HUES64 (cell line): Measurements from ENCODE around the gene ATG101.

Experiments
- H3K27ac ChIP-seq: 2 replicates; pipeline ENCODE4 v1.7.0; 2013; ENCODE audit warnings: low read depth, low read length, inconsistent platforms
- H3K27me3 ChIP-seq: 2 replicates; pipeline ENCODE4 v1.6.1; 2013; ENCODE audit warnings: mild to moderate bottlenecking, low read length; ENCODE audit not compliant: insufficient read depth
- H3K36me3 ChIP-seq: 2 replicates; pipeline ENCODE4 v1.6.1; 2013; ENCODE audit warnings: mild to moderate bottlenecking, low read length; ENCODE audit not compliant: insufficient read depth
- H3K4me1 ChIP-seq: 2 replicates; pipeline ENCODE4 v1.6.1; 2013; ENCODE audit warnings: mild to moderate bottlenecking, low read length, moderate library complexity; ENCODE audit not compliant: insufficient read depth
- H3K4me3 ChIP-seq: 2 replicates; pipeline ENCODE4 v1.5.1; 2013; ENCODE audit warnings: mild to moderate bottlenecking, low read length, moderate library complexity
- H3K9ac ChIP-seq: 2 replicates; pipeline ENCODE4 v1.6.1; 2013; ENCODE audit warnings: mild to moderate bottlenecking, low read depth, low read length
- H3K9me3 ChIP-seq: 2 replicates; pipeline ENCODE4 v1.6.1; 2013; ENCODE audit warnings: low read depth, low read length; ENCODE audit not compliant: insufficient read depth
- WGBS: fragments of 150-250, 120-280 bp; methylation state at CpG from one replicate; pipeline ENCODE4 v1.1.7; 2013; ENCODE audit warnings: missing lambda C conversion rate; 5-methylcytosine and 5-hydroxymethylcytosine counted together

ATG101 gene

DNA sequence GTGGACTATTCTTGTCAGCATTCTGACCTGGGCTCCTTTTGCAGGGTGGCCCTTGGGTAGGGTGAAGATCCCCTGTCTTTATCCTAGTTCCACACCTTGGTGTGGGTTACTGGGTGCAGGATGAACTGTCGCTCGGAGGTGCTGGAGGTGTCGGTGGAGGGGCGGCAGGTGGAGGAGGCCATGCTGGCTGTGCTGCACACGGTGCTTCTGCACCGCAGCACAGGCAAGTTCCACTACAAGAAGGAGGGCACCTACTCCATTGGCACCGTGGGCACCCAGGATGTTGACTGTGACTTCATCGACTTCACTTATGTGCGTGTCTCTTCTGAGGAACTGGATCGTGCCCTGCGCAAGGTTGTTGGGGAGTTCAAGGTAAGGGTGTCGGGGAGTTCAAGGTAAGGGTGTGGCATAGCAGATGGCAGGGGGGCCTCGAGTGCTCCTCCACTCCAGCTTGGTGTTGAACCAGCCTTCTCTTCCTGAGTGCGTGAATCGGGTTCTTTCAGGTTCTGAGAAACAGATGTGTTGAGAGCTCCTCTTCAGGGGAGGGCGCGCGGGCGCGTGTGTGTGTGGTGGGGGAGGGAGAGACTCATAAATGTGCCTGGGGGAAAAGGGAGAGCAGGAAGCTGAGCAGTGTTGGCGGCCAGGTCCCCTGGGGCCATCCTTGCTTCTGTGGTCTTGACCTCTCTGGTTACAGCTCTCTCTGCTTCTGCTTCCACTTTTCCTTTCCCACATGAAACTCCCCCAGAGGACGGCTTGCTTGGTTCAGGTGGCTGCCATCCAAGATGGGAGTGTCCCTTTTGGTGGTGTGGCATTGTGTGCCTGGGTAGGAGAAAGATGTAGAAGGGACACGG, 4.0 kb downstream of the ATG101 start:
- Histone ChIP-seq H3K4me3 (no peak overlapping the region), H3K36me3 (peaks cover 69% of the 10 kb centered on the region), H3K27me3 (no peaks in the 10 kb centered on the region), H3K9ac (no peak overlapping the region), H3K9me3 (no peaks in the 10 kb centered on the region), H3K4me1 (no peaks in the 10 kb centered on the region), H3K27ac (no peak overlapping the region)
- 95% methylated on average over 23 of the region's 23 CpGs for WGBS

DNA sequence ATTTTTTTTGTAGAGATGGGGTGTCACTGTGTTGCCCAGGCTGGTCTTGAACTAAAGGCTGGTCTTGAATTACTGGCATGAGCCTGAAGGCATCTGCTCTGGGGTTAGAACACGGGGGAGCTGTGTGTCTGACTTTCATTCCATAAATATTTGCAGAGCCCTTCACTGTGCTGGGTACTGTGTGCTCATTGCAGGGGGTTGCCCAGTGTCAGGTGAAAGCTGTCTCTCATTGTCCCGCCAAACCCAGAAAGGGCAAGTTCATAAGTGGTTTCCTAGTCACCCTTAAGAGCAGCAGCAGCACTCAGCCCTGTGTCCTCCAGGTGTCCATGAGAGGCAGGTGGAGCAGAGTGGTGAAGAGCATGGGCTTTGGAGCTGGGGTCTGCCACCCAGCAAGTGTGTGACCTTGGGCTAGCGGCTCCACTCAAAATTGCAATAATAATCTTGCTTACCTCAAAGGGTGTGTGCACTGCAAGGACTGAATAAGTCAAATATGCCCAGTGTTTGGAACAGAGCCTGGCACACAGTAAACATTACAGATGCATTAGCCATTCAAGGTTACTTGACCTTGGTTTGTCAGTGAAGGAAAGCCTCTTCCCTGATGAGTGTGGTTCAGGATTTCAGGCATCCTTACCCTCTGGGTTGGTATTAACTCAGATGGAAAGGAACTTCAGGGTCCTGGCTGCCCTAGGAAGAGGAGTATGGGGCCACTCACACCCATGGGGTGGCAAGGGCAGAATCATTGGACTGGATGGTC, 5.4 kb downstream of the ATG101 start:
- Histone ChIP-seq H3K4me3 (no peak overlapping the region), H3K9ac (no peak overlapping the region), H3K27me3 (no peaks in the 10 kb centered on the region), H3K4me1 (no peaks in the 10 kb centered on the region), H3K27ac (no peak overlapping the region), H3K9me3 (no peaks in the 10 kb centered on the region), H3K36me3 (peaks cover 74% of the 10 kb centered on the region)
- 95% methylated on average over 3 of the region's 3 CpGs for WGBS

DNA sequence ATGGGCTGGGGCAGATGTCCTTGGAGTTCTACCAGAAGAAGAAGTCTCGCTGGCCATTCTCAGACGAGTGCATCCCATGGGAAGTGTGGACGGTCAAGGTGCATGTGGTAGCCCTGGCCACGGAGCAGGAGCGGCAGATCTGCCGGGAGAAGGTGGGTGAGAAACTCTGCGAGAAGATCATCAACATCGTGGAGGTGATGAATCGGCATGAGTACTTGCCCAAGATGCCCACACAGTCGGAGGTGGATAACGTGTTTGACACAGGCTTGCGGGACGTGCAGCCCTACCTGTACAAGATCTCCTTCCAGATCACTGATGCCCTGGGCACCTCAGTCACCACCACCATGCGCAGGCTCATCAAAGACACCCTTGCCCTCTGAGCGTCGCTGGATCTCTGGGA, 7.0 kb downstream of the ATG101 start:
- peaks cover 4% of the 10 kb centered on the region; the same call in 1 of the 2 replicates for H3K4me1 ChIP-seq
- 96% methylated on average over 16 of the region's 16 CpGs for WGBS
- no peak overlapping the region for H3K9ac ChIP-seq
- H3K27me3 ChIP-seq, result no peaks in the 10 kb centered on the region
- H3K4me3 ChIP-seq, result no peak overlapping the region
- peaks cover 70% of the 10 kb centered on the region for H3K36me3 ChIP-seq
- H3K9me3 ChIP-seq, result no peaks in the 10 kb centered on the region
- H3K27ac ChIP-seq, result no peak overlapping the region

DNA sequence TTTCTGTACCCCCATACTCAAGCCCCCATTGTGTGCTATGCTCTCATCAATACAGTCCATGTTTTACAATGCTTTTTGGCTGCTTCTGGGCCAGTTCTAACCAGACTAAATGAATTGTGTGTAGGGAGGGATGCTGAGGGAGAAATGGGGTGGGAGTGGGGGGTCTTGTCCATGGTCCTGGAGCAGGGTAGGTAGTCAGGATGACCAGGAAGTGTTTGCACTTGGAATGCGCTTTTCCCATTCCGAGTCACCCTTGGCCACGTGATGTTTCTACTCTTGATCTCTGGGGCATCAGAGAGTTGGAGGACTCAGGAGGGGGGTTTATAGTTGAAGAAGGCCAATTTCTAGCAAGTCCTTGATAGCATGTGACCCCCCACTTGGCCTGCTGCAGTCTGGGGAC, 8.5 kb downstream of the ATG101 start:
- H3K36me3 ChIP-seq, result peaks cover 57% of the 10 kb centered on the region
- peaks cover 10% of the 10 kb centered on the region for H3K4me1 ChIP-seq
- no peaks in the 10 kb centered on the region for H3K27me3 ChIP-seq
- no peak overlapping the region for H3K9ac ChIP-seq
- H3K27ac ChIP-seq, result no peak overlapping the region
- WGBS, result 93% methylated on average over 3 of the region's 3 CpGs
- no peaks in the 10 kb centered on the region for H3K9me3 ChIP-seq
- H3K4me3 ChIP-seq, result no peak overlapping the region

DNA sequence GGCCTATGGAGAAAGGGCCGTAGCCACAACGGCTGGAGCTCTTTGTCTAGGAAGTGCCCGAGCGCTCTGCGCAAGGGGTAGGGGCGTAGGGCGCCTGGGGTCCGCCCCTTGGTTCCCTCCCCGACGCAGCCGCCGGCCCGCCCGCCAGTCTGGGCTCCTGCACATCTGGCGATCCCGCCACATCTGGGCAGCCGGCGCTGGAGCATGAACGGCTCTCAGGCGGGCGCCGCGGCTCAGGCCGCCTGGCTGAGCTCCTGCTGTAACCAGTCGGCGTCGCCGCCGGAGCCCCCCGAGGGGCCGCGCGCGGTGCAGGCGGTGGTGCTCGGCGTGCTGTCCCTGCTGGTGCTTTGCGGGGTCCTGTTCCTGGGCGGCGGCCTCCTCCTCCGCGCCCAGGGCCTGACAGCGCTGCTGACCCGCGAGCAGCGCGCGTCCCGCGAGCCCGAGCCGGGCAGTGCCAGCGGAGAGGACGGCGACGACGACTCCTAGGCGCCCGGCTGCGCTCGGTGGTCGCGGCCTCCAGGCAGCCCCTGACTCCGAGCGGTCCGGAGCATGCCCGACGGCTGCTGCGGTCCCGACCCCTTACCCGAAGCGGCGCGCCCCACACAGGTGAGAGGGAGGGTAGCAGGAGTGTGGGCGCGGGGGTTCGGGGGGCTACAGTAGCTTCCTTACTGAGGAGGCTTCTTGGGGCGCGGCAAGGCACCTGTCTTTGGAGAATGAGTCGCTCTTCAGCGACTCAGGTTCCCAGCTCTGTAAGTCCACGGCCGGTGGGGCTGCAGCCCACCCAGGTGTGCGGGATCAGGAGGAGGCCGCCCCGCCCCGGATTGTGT, 10.0 kb downstream of the ATG101 start, which contains the start of gene SMIM41:
SMIM41 (plus strand) TSS at position 129 of the 827 bp plus-strand sequence; CDS start at position 205, 76 bp downstream.
- Histone ChIP-seq H3K27me3 (no peaks in the 10 kb centered on the region), H3K36me3 (peaks cover 44% of the 10 kb centered on the region), H3K9ac (no peak within 1 kb of the TSS), H3K27ac (no peak within 1 kb of the TSS), H3K4me1 (peaks cover 10% of the 10 kb centered on the region), H3K4me3 (no peak within 1 kb of the TSS), H3K9me3 (no peaks in the 10 kb centered on the region)
- WGBS, result 95% methylated on average over 87 of the region's 87 CpGs

DNA sequence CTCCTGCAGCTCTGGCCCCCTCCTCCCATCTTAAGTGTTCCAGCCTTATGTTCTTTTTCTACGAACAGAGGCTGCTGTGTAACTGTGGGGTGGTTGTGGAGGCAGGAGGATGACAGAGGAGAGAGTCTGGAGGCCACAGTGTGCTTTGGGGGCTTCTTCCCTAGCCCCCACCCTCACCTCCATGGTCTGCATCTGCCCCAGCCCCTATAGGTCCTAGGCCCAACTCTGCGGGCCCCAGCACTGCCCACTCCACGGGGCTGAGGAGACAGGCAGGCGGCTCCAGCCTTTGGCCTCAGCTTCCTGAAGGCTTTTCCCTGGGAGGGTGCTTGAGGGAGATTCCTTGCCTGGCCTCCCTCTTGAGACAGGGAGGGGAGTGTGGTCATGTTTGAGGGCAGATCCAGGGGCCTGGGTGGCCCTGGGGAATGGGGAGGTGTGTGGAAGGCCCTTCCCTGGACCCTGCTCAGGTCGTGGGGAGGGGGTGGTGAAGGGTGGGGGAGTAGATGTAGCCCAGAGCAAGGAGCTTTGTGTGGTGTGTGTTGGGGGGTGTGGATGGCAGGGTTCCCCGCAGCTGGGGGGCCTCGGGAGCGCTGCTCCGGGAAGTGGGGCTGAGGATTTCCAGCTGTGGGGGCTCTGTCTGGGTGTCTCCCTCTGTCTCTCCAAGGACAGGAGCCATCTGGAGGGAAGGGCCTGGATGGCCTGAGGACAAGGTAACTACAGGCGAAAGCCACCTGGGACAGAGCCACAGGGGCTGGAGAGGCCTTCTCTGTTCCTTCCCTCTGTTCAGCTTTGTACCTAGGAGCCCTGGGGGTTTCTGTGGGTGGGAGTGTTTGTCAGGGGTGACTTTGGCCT, 10.8 kb downstream of the ATG101 start:
- H3K9me3 ChIP-seq, result no peaks in the 10 kb centered on the region
- no peak overlapping the region for H3K9ac ChIP-seq
- H3K4me1 ChIP-seq, result peaks cover 10% of the 10 kb centered on the region
- no peak overlapping the region for H3K27ac ChIP-seq
- peaks cover 35% of the 10 kb centered on the region for H3K36me3 ChIP-seq
- 89% methylated on average over 9 of the region's 10 CpGs for WGBS
- H3K4me3 ChIP-seq, result no peak overlapping the region
- H3K27me3 ChIP-seq, result no peaks in the 10 kb centered on the region

DNA sequence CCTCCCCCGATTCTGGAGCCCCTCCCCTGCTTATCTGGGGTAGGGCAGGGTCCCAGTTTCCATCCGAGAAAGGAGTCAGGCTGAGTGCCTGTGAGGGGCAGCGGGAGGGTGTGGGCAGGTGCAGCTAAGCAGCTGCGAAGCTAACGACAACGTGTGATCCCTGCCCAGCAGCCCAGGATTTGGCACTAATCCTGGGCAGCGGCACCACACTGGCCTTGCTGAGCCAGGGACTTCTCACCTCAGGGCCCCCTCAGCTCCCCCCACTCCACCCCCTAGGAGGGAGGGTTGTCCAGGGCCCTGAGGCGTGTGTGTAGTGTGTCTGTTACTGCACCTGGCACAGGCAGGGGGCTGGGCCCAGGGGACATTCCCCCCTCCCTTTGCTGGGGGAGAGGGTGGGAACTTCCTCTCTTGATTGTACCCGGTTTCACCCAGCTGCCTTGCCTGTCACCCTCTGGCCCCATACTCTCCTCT, 11.5 kb downstream of the ATG101 start:
- H3K27me3 ChIP-seq, result no peaks in the 10 kb centered on the region
- no peak overlapping the region for H3K4me3 ChIP-seq
- H3K4me1 ChIP-seq, result peaks cover 10% of the 10 kb centered on the region
- H3K9me3 ChIP-seq, result no peaks in the 10 kb centered on the region
- H3K27ac ChIP-seq, result no peak overlapping the region
- H3K36me3 ChIP-seq, result peaks cover 28% of the 10 kb centered on the region
- H3K9ac ChIP-seq, result no peak overlapping the region
- WGBS, result 54% methylated on average over 8 of the region's 9 CpGs

DNA sequence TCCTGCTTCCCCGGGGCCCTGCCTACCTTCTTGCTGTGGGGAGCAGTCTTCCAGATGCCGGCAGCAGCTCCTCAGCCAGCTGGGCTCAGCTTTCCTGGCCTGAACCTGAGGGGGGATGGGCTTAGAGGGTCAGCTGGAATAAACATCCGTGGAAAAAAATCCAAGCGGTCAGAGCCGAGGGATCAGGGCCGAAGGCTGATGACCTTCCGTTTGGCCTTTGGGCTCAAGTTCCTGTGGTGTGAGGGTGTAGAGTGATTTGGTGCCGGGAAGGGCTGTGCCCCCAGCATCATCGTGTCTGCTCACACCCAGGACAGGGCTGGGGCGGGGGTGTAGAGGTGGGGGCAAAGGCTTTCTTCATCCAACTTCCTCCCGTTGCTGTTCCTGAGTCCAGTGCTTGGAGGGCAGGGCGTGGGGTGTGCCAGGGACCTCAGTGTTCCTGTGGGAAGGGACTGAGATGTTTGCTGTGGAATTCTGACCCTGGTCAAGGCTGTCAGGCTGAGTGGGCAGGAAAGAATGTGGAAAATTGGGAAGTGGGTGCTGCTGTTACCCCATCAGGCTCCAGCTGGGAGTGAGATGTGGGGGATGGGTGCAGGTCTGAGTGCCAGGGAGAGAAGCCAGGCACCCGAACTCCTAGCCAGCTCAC, 12.4 kb downstream of the ATG101 start:
- H3K27ac ChIP-seq, result no peak overlapping the region

DNA sequence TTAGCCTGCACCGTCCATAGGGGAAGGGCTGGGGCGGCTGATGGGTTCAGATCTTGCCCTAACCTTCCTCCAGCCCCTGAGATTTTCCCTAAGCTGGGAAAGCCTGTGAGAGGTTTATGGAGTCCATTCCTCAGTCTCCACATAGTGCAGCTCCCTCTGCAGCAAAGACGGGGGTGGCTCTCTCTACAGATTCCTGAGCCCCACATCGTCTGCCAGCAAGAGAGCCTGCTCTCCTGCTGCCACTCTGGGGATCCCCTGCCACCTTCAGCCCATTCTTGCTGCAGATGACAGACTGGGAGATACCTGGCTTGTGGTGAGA, 12.8 kb downstream of the ATG101 start:
- WGBS, result 84% methylated on average over 4 of the region's 4 CpGs
- Histone ChIP-seq H3K9me3 (no peaks in the 10 kb centered on the region), H3K4me1 (peaks cover 10% of the 10 kb centered on the region), H3K9ac (no peak overlapping the region), H3K27me3 (no peaks in the 10 kb centered on the region), H3K4me3 (no peak overlapping the region), H3K27ac (no peak overlapping the region), H3K36me3 (peaks cover 16% of the 10 kb centered on the region)

More for the DNA sequence above, 12.4 kb downstream of the ATG101 start:
- H3K27me3 ChIP-seq, result no peaks in the 10 kb centered on the region
- no peaks in the 10 kb centered on the region for H3K9me3 ChIP-seq
- WGBS, result 57% methylated on average over 13 of the region's 13 CpGs
- H3K36me3 ChIP-seq, result peaks cover 20% of the 10 kb centered on the region
- H3K4me3 ChIP-seq, result no peak overlapping the region
- no peak overlapping the region for H3K9ac ChIP-seq
- peaks cover 10% of the 10 kb centered on the region for H3K4me1 ChIP-seq
